Adrenal gland (tissue), 5 donors: ENCODE results near the gene MLXIPL.

ENCODE experiments used
- CTCF ChIP-seq, 6 experiments: fragments of 450-650 bp in 4 of 6; fragments of 200-600 bp in 2 of 6; sonication (generic) in 1 of 6; IDR thresholded peaks; 1 replicate in 5 of 6; 2 replicates in 1 of 6; pipeline versions ENCODE4 v1.5.1 to v1.8.0; 2016 to 2021; ENCODE audit warnings: antibody characterized with exemption in 6 of 6, mild to moderate bottlenecking in 2 of 6, moderate library complexity in 1 of 6
- POLR2A ChIP-seq, 2 donors: fragments of 450-650 bp; IDR thresholded peaks; one replicate each; pipeline ENCODE4 v1.6.1; 2017; ENCODE audit warnings: antibody characterized with exemption in 2 of 2, mild to moderate bottlenecking in 2 of 2, moderate library complexity in 1 of 2
- donor health status: DM: no; HTN: no; CAD: no.

GRCh38 chr7:73642834-73643233 is 18.5 kb upstream of the MLXIPL start:
- no peak for TF ChIP-seq CTCF (IDR thresholded peaks at IDR 0.05)
- no peak for TF ChIP-seq POLR2A (IDR thresholded peaks at IDR 0.05)
